Rectal smooth muscle tissue (tissue), 1 donor: ENCODE results near the gene HOXB9.

ENCODE experiments used
- H3K27ac ChIP-seq: one replicate; pipeline ENCODE4 v1.7.0; 2013; ENCODE audit warnings: low read depth, low read length, inconsistent platforms
- H3K27me3 ChIP-seq: one replicate; pipeline ENCODE4 v1.7.0; 2013; ENCODE audit warnings: low read length; ENCODE audit not compliant: control insufficient read depth, insufficient read depth
- H3K36me3 ChIP-seq: one replicate; pipeline ENCODE4 v1.7.0; 2013; ENCODE audit warnings: low read length; ENCODE audit not compliant: control insufficient read depth, insufficient read depth
- H3K4me1 ChIP-seq: one replicate; pipeline ENCODE4 v1.7.0; 2013; ENCODE audit warnings: low read length; ENCODE audit not compliant: control insufficient read depth, insufficient read depth
- H3K4me3 ChIP-seq: one replicate; pipeline ENCODE4 v1.7.0; 2013; ENCODE audit warnings: low read length
- H3K9ac ChIP-seq: one replicate; pipeline ENCODE4 v1.7.0; 2013; ENCODE audit warnings: low read length

Gene HOXB9

DNA sequence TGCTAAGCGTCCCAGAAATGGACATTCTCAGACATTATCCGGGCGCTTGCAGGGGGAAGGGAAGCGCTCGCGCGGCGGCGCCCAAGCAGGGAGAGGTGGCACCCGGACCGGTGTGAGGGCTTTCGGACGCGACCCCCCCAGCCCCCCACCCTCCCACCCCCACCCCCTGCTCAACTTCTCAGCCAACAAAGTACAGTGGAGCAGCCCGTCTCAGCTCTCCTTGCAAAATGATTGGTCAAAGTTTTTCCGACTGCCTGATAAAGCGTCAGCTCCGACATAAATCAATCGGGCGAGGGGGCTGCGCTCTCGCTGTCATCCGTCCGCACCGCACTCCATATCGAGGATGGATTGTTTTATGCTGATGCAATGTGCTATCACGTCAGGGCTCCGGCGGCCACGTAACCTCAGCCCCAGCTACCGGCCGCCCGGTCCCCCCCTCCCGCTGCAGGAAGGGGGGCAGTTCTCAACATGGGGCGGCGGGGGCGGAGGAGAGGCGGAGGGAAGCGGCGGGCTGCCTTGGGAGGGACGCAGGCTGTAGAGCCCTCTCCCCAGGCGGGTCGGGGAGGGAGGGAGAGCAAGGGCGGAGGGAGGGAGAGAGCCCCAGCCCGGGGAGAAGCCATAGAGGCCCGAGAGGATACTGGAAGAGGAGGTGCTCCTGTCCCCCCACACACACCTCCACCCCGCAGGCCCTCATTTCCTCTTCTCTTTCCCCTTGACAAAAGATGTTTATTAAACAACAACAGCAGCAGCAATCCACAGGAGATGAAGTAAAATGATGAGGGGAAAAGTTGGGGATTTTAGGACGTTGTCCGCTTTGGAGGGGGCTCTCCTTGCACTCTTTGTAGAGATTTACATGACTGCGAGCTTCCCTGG, at the start of gene HOXB9:
TSS of gene HOXB9 (minus strand) at position 114 of the 873 bp plus-strand sequence. CDS start at position 25, 89 bp downstream.
- peak within 1 kb of the TSS; percentile 62 for H3K4me3 ChIP-seq
- H3K36me3 ChIP-seq, result no peaks in the 10 kb centered on the region
- H3K4me1 ChIP-seq, result no peaks in the 10 kb centered on the region
- H3K27ac ChIP-seq, result no peak within 1 kb of the TSS
- peaks cover 62% of the 10 kb centered on the region for H3K27me3 ChIP-seq
- H3K9ac ChIP-seq, result peak within 1 kb of the TSS; percentile 3

DNA sequence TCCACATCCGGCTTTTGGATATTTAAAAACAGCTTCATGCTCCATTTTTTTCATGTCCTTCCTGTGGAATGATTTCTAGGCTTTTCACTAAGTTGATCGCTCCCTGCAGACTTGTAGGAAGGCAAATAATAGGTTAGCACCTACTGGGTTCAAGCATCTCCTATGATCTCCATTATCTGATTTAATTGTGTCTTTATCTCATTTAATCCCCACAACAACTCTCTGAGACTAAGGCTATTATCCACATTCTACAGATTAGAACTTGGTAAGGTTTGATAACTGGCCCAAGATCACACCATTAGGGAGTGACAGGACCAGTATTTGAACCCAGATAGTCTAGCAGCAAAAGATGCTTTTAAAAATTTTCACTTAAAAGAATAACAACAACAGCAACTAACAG, 46.2 kb upstream of the HOXB9 start:
- no peaks in the 10 kb centered on the region for H3K36me3 ChIP-seq
- H3K27ac ChIP-seq, result no peak overlapping the region
- peak overlapping the region; percentile 53 for H3K4me3 ChIP-seq
- no peak overlapping the region for H3K9ac ChIP-seq
- H3K27me3 ChIP-seq, result no peaks in the 10 kb centered on the region
- peaks cover 3% of the 10 kb centered on the region for H3K4me1 ChIP-seq

GRCh38 chr17:48671697-48672171, 45.6 kb upstream of the HOXB9 start:
- Histone ChIP-seq H3K36me3 (no peaks in the 10 kb centered on the region), H3K9ac (no peak overlapping the region), H3K4me3 (peak overlapping the region; percentile 53), H3K27ac (no peak overlapping the region), H3K27me3 (no peaks in the 10 kb centered on the region), H3K4me1 (peaks cover 3% of the 10 kb centered on the region)

DNA sequence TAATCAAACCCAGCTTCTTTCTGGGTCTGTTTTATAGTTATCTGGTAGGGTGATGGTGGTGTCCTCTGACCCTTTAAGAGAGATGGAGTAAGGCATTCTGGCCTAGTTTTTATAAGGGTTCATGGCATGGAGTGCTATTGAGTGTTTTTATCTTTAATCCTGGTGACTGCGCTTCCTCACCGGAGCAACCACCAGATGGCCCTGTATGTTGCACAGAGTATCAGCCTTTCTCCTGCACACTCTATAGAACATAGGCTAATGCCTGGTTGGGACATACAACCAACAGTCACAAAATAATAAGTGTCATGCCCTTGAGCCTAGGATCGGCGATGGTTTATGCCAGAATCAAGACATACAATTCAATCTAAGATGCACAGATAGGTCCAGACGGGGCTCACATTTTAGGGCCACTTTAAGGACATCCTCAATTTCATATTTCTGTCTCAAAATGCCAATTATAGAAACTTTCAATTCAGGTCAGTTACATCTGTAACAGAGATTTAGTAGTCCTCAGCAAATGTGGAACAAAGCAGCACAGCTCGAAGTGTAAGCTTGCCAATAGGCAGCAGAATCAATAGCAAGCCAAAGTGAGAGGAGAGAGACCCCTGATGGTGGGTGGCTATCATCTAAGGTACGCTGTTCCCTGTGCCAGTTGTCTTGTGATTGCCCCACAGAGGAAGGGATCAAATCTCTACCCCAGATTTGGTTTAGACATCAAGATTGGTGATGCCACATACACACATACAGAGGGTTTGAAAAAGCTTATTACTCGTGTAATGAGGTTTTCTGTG, 37.2 kb upstream of the HOXB9 start:
- no peaks in the 10 kb centered on the region for H3K4me1 ChIP-seq
- H3K9ac ChIP-seq, result no peak overlapping the region
- no peak overlapping the region for H3K27ac ChIP-seq
- H3K36me3 ChIP-seq, result no peaks in the 10 kb centered on the region
- H3K4me3 ChIP-seq, result no peak overlapping the region
- no peaks in the 10 kb centered on the region for H3K27me3 ChIP-seq

GRCh38 chr17:48655913-48656312, 29.8 kb upstream of the HOXB9 start:
- Histone ChIP-seq H3K27ac (no peak overlapping the region), H3K36me3 (no peaks in the 10 kb centered on the region), H3K9ac (no peak overlapping the region), H3K27me3 (no peaks in the 10 kb centered on the region), H3K4me3 (no peak overlapping the region), H3K4me1 (no peaks in the 10 kb centered on the region)

GRCh38 chr17:48649741-48650140, 23.6 kb upstream of the HOXB9 start:
- Histone ChIP-seq H3K4me3 (no peak overlapping the region), H3K27ac (no peak overlapping the region), H3K4me1 (no peaks in the 10 kb centered on the region), H3K27me3 (peaks cover 12% of the 10 kb centered on the region), H3K36me3 (no peaks in the 10 kb centered on the region), H3K9ac (no peak overlapping the region)

DNA sequence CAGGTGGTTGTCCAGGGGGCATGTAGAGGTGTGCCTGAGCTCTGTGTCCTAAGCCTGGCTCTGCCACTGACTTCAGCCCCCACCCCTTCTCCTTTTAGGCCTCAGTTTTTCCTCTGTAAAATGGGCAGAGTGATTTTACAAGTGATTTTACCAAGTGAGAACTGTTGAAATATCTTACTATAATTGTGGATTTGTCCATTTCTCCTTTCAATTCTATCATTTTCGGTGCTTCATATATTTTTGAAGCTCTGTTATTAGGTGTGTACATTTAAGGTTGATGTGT, 21.7 kb upstream of the HOXB9 start:
- Histone ChIP-seq H3K27ac (no peak overlapping the region), H3K9ac (no peak overlapping the region), H3K4me1 (no peaks in the 10 kb centered on the region), H3K4me3 (peak overlapping the region; percentile 67), H3K36me3 (no peaks in the 10 kb centered on the region), H3K27me3 (peaks cover 12% of the 10 kb centered on the region)

- Histone ChIP-seq H3K27me3 (peaks cover 18% of the 10 kb centered on the region), H3K9ac (peak overlapping the region; percentile 2), H3K4me1 (no peaks in the 10 kb centered on the region), H3K27ac (no peak overlapping the region), H3K36me3 (no peaks in the 10 kb centered on the region), H3K4me3 (peak overlapping the region; percentile 67)
These were observed 21.2 kb upstream of the HOXB9 start for GRCh38 chr17:48647103-48647962.

DNA sequence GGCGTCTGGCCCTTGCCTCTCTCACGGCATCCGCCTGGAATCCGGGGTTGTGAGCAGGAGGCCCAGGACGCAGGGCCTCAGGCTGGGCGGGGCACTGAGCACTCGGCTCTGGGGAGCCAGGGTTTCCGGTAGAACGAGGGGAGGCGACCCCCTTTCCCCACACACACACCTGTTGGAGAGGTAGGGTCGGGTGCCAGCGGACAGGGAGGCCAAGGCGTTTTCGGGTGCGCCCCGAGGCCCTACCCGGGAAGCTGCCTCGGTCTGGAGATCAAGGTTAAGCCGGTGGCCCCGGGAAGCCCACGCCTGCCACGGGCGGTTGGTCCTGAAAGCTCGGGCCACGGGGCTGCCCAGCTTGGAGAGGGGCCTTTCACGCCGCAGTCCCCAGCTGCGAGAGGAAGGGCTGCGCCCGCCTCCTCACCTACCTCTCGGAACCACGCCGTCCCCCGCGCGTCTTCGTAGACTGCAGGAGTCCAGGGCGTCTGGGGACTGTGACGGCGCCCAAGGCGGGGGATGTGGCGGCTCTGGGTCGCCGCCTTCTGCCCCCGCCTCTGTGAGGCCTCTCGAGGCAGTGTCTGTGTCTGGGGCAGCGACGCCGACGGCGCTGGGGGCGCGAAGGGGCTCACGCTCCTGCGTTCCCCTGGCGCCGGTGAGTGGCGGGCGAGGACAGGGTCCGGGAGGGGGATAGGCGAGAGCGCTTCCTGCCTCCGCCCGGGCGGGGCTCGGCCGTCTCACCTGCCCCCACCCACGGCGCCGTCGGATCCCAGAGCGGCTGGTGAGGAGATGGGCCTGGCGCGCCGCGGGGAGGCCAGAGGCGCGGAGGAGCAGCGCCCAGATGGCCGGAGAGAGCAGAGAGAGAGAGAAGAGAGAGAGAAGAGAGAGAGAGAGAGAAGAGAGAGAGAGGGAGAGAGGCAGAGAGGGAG, 20.3 kb upstream of the HOXB9 start:
- peak overlapping the region; percentile 64 for H3K4me3 ChIP-seq
- H3K9ac ChIP-seq, result peak overlapping the region; percentile 33
- H3K27me3 ChIP-seq, result peaks cover 26% of the 10 kb centered on the region
- H3K36me3 ChIP-seq, result no peaks in the 10 kb centered on the region
- H3K27ac ChIP-seq, result no peak overlapping the region
- no peaks in the 10 kb centered on the region for H3K4me1 ChIP-seq

- H3K27ac ChIP-seq, result no peak overlapping the region
- H3K4me1 ChIP-seq, result no peaks in the 10 kb centered on the region
- H3K27me3 ChIP-seq, result peaks cover 29% of the 10 kb centered on the region
- H3K36me3 ChIP-seq, result no peaks in the 10 kb centered on the region
- peak overlapping the region; percentile 64 for H3K4me3 ChIP-seq
- peak overlapping the region; percentile 33 for H3K9ac ChIP-seq
These were observed 19.6 kb upstream of the HOXB9 start for GRCh38 chr17:48645639-48646182.

DNA sequence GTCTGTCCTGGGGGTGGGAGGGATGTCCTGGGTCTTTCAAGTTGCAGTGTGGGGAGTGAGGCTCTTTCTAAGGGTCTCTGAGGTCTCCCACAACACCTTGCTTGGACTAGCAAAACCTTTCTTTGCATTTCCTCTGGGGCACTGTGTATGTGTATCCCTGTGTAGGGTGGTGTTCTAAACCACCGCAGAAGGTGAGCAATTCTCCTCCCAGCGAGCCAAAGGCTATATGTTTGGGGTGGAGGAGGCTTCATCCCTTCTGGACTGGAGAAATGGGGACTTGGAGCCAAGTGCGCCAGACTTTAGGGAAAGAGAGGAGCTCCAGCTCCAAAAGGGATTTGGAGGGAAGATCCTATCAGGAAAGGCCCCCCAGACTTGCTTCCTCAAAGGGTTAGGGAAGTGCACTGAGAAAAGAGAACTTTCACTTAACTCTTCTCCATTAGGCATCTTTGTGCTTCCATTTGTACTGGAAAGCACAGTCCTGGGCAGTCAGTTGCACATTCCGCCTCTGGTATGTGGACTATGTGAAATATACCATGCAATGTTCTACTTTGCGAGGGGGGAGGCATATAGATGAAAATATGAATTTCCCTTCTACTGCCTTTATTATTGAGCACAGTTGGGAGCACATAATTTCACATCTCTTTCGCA, 18.9 kb upstream of the HOXB9 start:
- H3K9ac ChIP-seq, result no peak overlapping the region
- no peaks in the 10 kb centered on the region for H3K36me3 ChIP-seq
- peaks cover 27% of the 10 kb centered on the region for H3K27me3 ChIP-seq
- no peak overlapping the region for H3K27ac ChIP-seq
- peak overlapping the region; percentile 64 for H3K4me3 ChIP-seq
- H3K4me1 ChIP-seq, result no peaks in the 10 kb centered on the region
